Keratinocyte (primary cell): ENCODE data around the gene SF3A2. TPM values are rescaled to one million over a fixed set of nuclear protein-coding genes. Genes with fewer than 3 reads are reported as not detected.

ENCODE experiments used
- DNase-seq: peaks from one replicate; pipeline ENCODE4 v3.0.0-alpha.2; 2011; ENCODE audit warnings: low read depth, missing footprints, low spot score
- FAIRE-seq: peaks from 2 replicates; lab custom pipeline; 2011; peaks lifted over from hg19 to GRCh38; lab: Jason Lieb, UNC
- H2AFZ ChIP-seq: 2 replicates; pipeline ENCODE4 v1.6.0; 2012; ENCODE audit warnings: low read length, control low read depth, inconsistent platforms; ENCODE audit not compliant: control insufficient read depth
- H3K27ac ChIP-seq: 2 replicates; pipeline ENCODE4 v1.5.1; 2011; ENCODE audit warnings: low read length; ENCODE audit not compliant: control insufficient read depth, insufficient read depth
- H3K27me3 ChIP-seq: 3 replicates; pipeline ENCODE4 v1.6.0; 2011; ENCODE audit warnings: low read length; ENCODE audit not compliant: control insufficient read depth, insufficient read depth; ENCODE audit errors: extremely low read depth
- H3K36me3 ChIP-seq, 2 experiments: 2 replicates in 1 of 2; 3 replicates in 1 of 2; pipeline ENCODE4 v1.5.1; 2011; ENCODE audit warnings: low read length in 2 of 2, mild to moderate bottlenecking in 1 of 2; ENCODE audit not compliant: control insufficient read depth in 2 of 2, insufficient read depth in 2 of 2; ENCODE audit errors: extremely low read depth in 1 of 2
- H3K4me1 ChIP-seq: 3 replicates; pipeline ENCODE4 v1.5.1; 2011; ENCODE audit warnings: low read length; ENCODE audit not compliant: control insufficient read depth, insufficient read depth; ENCODE audit errors: extremely low read depth
- H3K4me2 ChIP-seq: 3 replicates; pipeline ENCODE4 v1.6.0; 2011; ENCODE audit warnings: low read depth, low read length; ENCODE audit not compliant: control insufficient read depth, insufficient read depth; ENCODE audit errors: extremely low read depth
- H3K4me3 ChIP-seq, 3 experiments: fragments of 200-600 bp in 1 of 3; sonication (generic) in 1 of 3; 2 replicates in 2 of 3; 3 replicates in 1 of 3; pipeline ENCODE4 v1.5.1; 2011 to 2016; ENCODE audit warnings: low read length in 3 of 3, mild to moderate bottlenecking in 3 of 3, control low read depth in 2 of 3, inconsistent platforms in 1 of 3, low read depth in 1 of 3, mixed read lengths in 1 of 3, mixed run types in 1 of 3, moderate library complexity in 1 of 3; ENCODE audit not compliant: control insufficient read depth in 2 of 3, insufficient read depth in 2 of 3; ENCODE audit errors: extremely low read depth in 1 of 3
- H3K79me2 ChIP-seq: 2 replicates; pipeline ENCODE4 v1.6.0; 2012; ENCODE audit warnings: low read length; ENCODE audit not compliant: control insufficient read depth, insufficient read depth
- H3K9ac ChIP-seq: 3 replicates; pipeline ENCODE4 v1.6.0; 2011; ENCODE audit warnings: low read length; ENCODE audit not compliant: control insufficient read depth, insufficient read depth; ENCODE audit errors: extremely low read depth
- H3K9me1 ChIP-seq: 3 replicates; pipeline ENCODE4 v1.6.0; 2011; ENCODE audit warnings: low read length; ENCODE audit not compliant: control insufficient read depth, insufficient read depth; ENCODE audit errors: extremely low read depth
- H3K9me3 ChIP-seq: 2 replicates; pipeline ENCODE4 v1.5.1; 2012; ENCODE audit warnings: low read depth, low read length; ENCODE audit not compliant: control insufficient read depth
- H4K20me1 ChIP-seq: 3 replicates; pipeline ENCODE4 v1.6.0; 2011; ENCODE audit warnings: low read length; ENCODE audit not compliant: control insufficient read depth, insufficient read depth; ENCODE audit errors: extremely low read depth
- CTCF ChIP-seq, 3 experiments: IDR thresholded peaks in 1 of 3; conservative IDR thresholded peaks in 1 of 3; optimal IDR thresholded peaks in 1 of 3; 2 replicates in 2 of 3; 3 replicates in 1 of 3; pipeline versions ENCODE3 to v1.5.1; 2011; ENCODE audit warnings: low read length in 3 of 3, mild to moderate bottlenecking in 3 of 3, moderate library complexity in 2 of 3, control low read depth in 1 of 3, inconsistent platforms in 1 of 3; ENCODE audit not compliant: insufficient read depth in 2 of 3; ENCODE audit errors: extremely low read depth in 1 of 3
- EZH2 ChIP-seq: IDR thresholded peaks from one replicate; pipeline ENCODE4 v1.6.1; 2012; ENCODE audit warnings: inconsistent platforms, mild to moderate bottlenecking, low read length, moderate library complexity
- dilution Hi-C: fragments of 300-500 bp; cut with MboI; formaldehyde crosslinking; loops from one replicate; pipeline ENCODE4 v1.7.0; 2020; ENCODE audit warnings: low sequenced_read_pairs; ENCODE audit not compliant: extremely low pct_ligation_motif_present
- polyA plus RNA-seq, 5 experiments: library from polyadenylated mRNA; depleted of rRNA in 3 of 5; stranded (reverse) in 3 of 5; stranded (forward) in 1 of 5; unstranded in 1 of 5; fragments of >200 nt; gene quantifications; 1 replicate in 1 of 5; 2 replicates in 3 of 5; 3 replicates in 1 of 5; pipeline versions ENCODE4 v1.2.1 to v1.2.3, GENCODE V29; 2011 to 2012; ENCODE audit warnings: missing spikeins in 2 of 5, low read depth in 1 of 5, low replicate concordance in 1 of 5

Gene SF3A2
- polyA plus RNA-seq, 1 donor (not counting 4 experiments of a cell fraction or from before 2014, with no cell fraction given) = 4.7 TPM

GRCh38 chr19:2195914-2196313 lies 40.7 kb upstream of the SF3A2 start:
- Histone ChIP-seq H3K9me1 (no peaks in the 10 kb centered on the region), H3K36me3 (peaks cover 18 to 20% of the 10 kb centered on the region in 2 experiments), H3K4me3 (no peak overlapping the region), H3K27ac (no peak overlapping the region), H3K79me2 (peaks cover 23% of the 10 kb centered on the region), H3K9me3 (no peaks in the 10 kb centered on the region), H3K4me2 (no peak overlapping the region), H2AFZ (no peak overlapping the region), H3K9ac (no peak overlapping the region), H3K4me1 (no peaks in the 10 kb centered on the region), H3K27me3 (no peaks in the 10 kb centered on the region), H4K20me1 (no peaks in the 10 kb centered on the region)
- no peak for TF ChIP-seq EZH2
- TF ChIP-seq CTCF (optimal IDR thresholded peaks at IDR 0.05 in 1 of 3, IDR thresholded peaks at IDR 0.05 in 1 of 3, conservative IDR thresholded peaks at IDR 0.05 in 1 of 3; ENCODE audit: extremely low read depth in 1 of 3, insufficient read depth in 2 of 3, low read length in 3 of 3) = no peak
- DNase-seq = no peak
- dilution Hi-C loops = no loop called here
- FAIRE-seq = no peak

GRCh38 chr19:2197270-2197669 lies 39.4 kb upstream of the SF3A2 start:
- Histone ChIP-seq H3K9me1 (no peaks in the 10 kb centered on the region), H3K27ac (no peak overlapping the region), H4K20me1 (peaks cover 3% of the 10 kb centered on the region), H3K4me2 (no peak overlapping the region), H3K27me3 (no peaks in the 10 kb centered on the region), H3K4me1 (peaks cover 11% of the 10 kb centered on the region), H3K4me3 (no peak overlapping the region), H3K79me2 (peaks cover 20% of the 10 kb centered on the region), H2AFZ (no peak overlapping the region), H3K9me3 (no peaks in the 10 kb centered on the region), H3K9ac (no peak overlapping the region), H3K36me3 (peaks cover 13 to 25% of the 10 kb centered on the region in 2 experiments)
- FAIRE-seq (no peak), DNase-seq (no peak)
- dilution Hi-C loops = no loop called here
- TF ChIP-seq CTCF (optimal IDR thresholded peaks at IDR 0.05 in 1 of 3, IDR thresholded peaks at IDR 0.05 in 1 of 3, conservative IDR thresholded peaks at IDR 0.05 in 1 of 3; ENCODE audit: extremely low read depth in 1 of 3, insufficient read depth in 2 of 3, low read length in 3 of 3) (no peak), EZH2 (no peak)
